NCI-H2029 treated with DMSO at 0.1 percent for 48 hours (cell line): ENCODE data around the gene FDCSP.
"Not testable (repeated sequence)": the region's sequence is repeated elsewhere in the genome, so short reads cannot be mapped to it uniquely, and the experiment has no call there.

Source experiments
- DNase-seq: peaks from one replicate; lab custom pipeline; 2025; lab: John Stamatoyannopoulos, UW

The FDCSP gene

DNA sequence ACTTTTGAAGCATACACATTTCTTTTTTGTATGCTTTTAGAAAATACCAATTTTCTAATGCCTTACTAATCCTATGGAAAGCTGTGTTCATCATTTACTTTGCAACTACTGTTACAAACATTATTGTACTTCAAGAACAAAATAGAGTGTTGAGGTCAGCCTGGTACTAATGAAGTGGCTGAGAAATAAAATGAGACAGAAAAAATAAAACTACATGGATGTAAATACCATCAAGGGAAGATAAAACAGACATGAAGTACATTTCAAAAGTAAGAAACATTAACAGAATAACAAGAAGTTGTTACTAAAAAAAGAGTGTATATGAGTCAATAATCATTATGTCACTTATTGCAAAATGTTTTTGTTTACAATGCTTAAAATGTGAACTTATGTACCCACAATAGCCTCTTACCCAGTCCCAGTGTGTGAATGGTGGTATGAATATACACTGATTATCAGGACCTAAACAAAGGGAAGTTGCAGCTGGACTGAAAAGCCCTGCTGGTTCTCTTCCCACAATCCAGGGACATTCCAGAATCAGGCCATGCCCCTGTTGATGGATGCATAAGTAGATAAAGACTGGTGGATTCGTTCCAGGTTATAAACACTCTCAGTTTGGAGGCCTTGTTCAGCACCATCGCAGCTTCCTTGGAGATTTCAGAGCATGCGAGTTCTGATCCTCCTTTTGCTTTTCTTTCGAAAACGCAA is 14.1 kb downstream of the FDCSP start:
- no peak for DNase-seq

DNA sequence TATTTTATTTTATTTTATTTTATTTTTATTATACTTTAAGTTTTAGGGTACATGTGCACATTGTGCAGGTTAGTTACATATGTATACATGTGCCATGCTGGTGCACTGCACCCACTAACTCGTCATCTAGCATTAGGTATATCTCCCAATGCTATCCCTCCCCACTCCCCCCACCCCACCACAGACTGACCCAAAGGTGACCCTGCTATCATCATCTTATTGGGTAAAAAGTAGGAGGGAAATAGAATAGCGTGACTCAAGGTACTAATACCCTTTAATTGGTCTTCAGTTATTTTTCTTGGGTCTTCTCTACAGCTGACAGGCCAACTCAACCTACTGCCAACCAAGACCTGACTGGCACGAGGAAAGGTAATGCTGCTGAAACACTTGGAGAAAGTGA is 16.4 kb downstream of the FDCSP start, which contains the start of gene CSN3:
TSS of gene CSN3 (plus strand) at position 301 of the 400 bp plus-strand sequence. CDS start 2,223 bp downstream, outside the sequence.
- DNase-seq, result not testable (repeated sequence)

DNA sequence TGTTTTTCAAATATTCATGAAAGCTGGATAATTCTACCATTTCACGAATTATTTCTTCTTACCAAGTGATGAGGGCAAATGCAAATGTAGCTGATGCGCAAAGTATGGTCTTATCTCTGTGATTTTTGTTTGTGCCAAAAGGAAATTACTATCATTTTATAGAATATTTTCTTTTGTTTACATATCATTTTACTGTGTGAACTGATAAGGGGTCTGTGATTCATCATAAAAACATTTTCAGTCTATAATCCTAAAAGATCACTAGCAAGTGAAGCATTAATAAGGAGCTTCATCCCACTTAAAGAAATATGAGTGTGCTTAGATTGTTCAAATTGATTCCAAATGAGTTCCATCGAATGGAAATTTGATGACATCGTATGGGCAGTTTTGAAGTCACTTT is 17.2 kb downstream of the FDCSP start:
- no peak for DNase-seq

DNA sequence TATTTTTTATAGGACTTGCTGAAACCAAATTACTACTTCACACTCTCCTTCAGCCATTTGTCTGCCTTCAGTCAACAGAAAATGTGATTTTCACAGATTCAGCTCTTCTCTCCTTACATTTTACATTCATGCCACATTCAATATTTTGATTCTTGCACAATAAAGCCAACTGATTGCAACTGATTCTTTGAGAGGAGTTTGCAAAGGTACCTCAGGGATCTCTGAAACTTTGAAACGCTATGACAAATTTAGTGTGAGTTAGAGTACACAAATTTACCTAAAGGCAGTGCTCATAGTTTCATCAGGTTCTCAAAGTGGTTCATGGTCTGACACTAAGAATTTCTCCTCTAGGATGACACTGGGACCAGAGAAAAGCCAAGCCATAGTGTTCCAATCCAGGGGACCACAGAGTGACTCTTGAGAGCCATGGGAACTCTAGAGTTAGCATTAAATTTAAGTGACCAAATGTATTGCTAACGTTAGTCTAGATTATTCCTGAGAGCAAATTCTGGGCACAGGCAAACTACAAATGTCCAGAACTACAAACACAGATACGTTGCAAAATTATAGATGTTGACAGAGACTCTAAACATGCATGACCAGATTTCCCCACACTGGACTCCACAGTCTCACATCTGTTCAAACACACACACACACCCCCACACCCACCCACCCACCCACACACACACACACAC is 25.5 kb downstream of the FDCSP start:
- no peak for DNase-seq

DNA sequence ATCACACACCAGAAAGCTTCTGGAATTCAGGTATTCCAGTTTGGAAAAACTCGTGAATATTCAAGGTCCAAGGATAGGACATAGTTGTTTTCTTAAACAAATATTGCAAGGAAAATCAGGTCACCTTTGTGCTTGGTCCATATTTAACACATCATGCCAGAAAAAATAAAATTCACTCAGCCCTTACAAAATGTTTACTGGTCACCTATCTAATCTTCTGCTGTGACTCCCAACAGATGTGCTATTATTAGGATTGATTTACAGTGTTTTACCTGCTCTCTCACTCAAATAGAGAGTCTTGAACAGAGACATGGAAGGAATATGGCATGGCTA is 26.0 kb downstream of the FDCSP start:
- no peak for DNase-seq

DNA sequence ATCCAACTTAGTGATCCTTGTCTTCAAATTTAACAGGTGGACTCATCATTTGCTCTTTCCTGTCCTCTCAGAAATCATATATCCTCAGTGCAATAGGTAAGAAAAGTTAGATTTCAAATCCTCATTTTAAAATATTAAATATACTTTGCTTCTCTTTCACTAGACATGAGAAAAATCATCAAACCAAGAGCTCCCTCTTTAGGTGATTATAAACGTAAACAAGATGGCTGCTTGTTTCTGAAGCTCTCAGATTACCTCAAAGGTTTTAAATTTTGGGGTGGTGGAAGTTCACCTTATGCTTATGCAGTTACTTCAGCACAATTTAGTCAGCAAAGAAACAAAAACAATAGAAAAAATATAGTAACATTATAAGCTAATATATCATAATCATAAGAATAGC is 43.8 kb downstream of the FDCSP start:
- DNase-seq, result no peak

DNA sequence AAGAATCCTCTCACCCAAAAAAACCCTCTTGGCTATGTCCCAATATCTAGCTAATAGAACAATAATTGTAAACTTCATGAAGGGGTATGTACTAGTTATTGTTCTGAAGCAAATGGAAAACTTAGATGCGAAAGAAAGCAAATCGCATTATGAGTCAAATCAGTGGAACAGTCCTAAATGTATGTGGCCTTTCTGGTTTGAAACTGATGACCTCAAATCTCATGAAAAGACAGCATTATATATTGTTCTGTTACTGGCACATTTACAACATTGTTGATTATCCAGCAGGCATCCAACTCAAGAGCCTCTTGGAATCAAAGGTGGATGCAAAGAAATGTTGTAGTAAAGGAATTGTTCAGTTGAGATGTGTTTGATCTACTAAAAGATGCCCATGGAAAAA is 51.2 kb downstream of the FDCSP start:
- DNase-seq, result no peak

DNA sequence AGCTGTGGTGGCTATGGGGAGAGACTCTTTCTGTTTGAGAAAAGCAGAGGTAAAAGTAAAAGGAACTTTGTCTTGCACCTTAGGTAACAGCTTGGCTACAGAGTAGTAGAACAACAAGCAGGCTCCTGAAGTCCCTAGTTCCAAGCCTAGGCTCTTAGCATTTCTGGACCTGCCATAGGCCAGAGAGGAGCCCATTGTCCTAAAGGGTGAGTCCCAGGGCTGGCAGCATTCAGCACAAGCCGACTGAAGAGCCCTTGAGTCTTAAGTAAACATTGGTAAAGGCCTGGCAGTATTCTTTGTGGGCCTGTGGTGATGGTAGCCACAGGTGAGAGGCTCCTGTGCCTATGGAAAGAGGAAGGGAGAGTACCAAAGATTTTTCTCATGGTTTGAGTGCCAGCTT is 54.6 kb downstream of the FDCSP start:
- DNase-seq, result peak; percentile 92
